GM23248 (cell line): ENCODE results near the gene UCP3. TPM values are rescaled to one million over a fixed set of nuclear protein-coding genes. Genes with fewer than 3 reads are reported as not detected.

Source experiments
- DNase-seq: peaks from one replicate; pipeline ENCODE4 v3.0.0-alpha.2; 2015
- H2AFZ ChIP-seq: fragments of 200-600 bp; sonication (generic); 2 replicates; pipeline ENCODE4 v1.6.1; 2016; ENCODE audit warnings: antibody characterized with exemption
- H3F3A ChIP-seq: fragments of 200-600 bp; sonication (generic); 2 replicates; pipeline ENCODE4 v1.6.1; 2016; ENCODE audit warnings: mild to moderate bottlenecking, antibody characterized with exemption, mixed run types; ENCODE audit not compliant: insufficient read depth
- H3K27ac ChIP-seq: fragments of 200-600 bp; sonication (generic); 2 replicates; pipeline ENCODE4 v1.5.1; 2016; ENCODE audit warnings: mild to moderate bottlenecking
- H3K27me3 ChIP-seq: fragments of 200-600 bp; sonication (generic); replicated peaks from 2 replicates; pipeline ENCODE4 v1.6.1; 2016; ENCODE audit warnings: mild to moderate bottlenecking; ENCODE audit not compliant: insufficient read depth
- H3K36me3 ChIP-seq: fragments of 200-600 bp; sonication (generic); 2 replicates; pipeline ENCODE4 v1.6.1; 2016; ENCODE audit warnings: low read depth, mild to moderate bottlenecking
- H3K4me1 ChIP-seq: fragments of 200-600 bp; sonication (generic); 2 replicates; pipeline ENCODE4 v1.6.1; 2016; ENCODE audit warnings: mild to moderate bottlenecking; ENCODE audit not compliant: insufficient read depth
- H3K4me2 ChIP-seq: fragments of 200-600 bp; sonication (generic); one replicate; pipeline ENCODE4 v1.6.1; 2016; ENCODE audit warnings: mild to moderate bottlenecking; ENCODE audit not compliant: unreplicated experiment
- H3K4me3 ChIP-seq: fragments of 200-600 bp; sonication (generic); 2 replicates; pipeline ENCODE4 v1.5.1; 2016; ENCODE audit warnings: mild to moderate bottlenecking
- H3K79me2 ChIP-seq: fragments of 200-600 bp; sonication (generic); 2 replicates; pipeline ENCODE4 v1.6.1; 2016; ENCODE audit warnings: mild to moderate bottlenecking; ENCODE audit not compliant: insufficient read depth
- H3K9ac ChIP-seq: fragments of 200-600 bp; sonication (generic); 2 replicates; pipeline ENCODE4 v1.6.1; 2016; ENCODE audit warnings: mild to moderate bottlenecking
- H3K9me2 ChIP-seq: fragments of 200-600 bp; sonication (generic); 2 replicates; pipeline ENCODE4 v1.6.1; 2016; ENCODE audit warnings: mixed run types, mild to moderate bottlenecking, moderate library complexity; ENCODE audit not compliant: insufficient read depth
- H3K9me3 ChIP-seq: fragments of 200-600 bp; sonication (generic); one replicate; pipeline ENCODE4 v1.6.1; 2017; ENCODE audit warnings: low read depth
- H4K20me1 ChIP-seq: fragments of 200-600 bp; sonication (generic); 2 replicates; pipeline ENCODE4 v1.6.0; 2016; ENCODE audit not compliant: insufficient read depth
- EZH2 ChIP-seq: fragments of 200-600 bp; sonication (generic); IDR thresholded peaks from 2 replicates; pipeline ENCODE4 v1.6.1; 2018; ENCODE audit warnings: antibody characterized with exemption, mild to moderate bottlenecking; ENCODE audit not compliant: insufficient read depth, poor library complexity, severe bottlenecking
- EZH2phosphoT487 ChIP-seq: fragments of 200-600 bp; sonication (generic); IDR thresholded peaks from 2 replicates; pipeline ENCODE4 v1.6.1; 2018; ENCODE audit warnings: antibody characterized with exemption, moderate library complexity, mild to moderate bottlenecking, low read depth; ENCODE audit not compliant: insufficient read depth
- WGBS, 2 experiments: methylation state at CpG; one replicate each; pipeline ENCODE4 v1.1.6; 2015 to 2017; ENCODE audit warnings: low lambda C conversion rate in 2 of 2, low coverage in 1 of 2; ENCODE audit errors: missing lambda C conversion rate in 2 of 2; 5-methylcytosine and 5-hydroxymethylcytosine counted together
- in situ Hi-C: fragments of 300-500 bp; cut with MboI; formaldehyde crosslinking; loops from 2 replicates; pipeline ENCODE4 v1.15.0; 2020
- polyA plus RNA-seq: library from polyadenylated mRNA; unstranded; fragments of >200 nt; fragmentation: Nextera tagmentation; extraction: Ambion mirVana; gene quantifications from 2 replicates; pipeline ENCODE4 v1.2.1, GENCODE V29; 2016
- total RNA-seq: library from RNA; depleted of rRNA; stranded (reverse); fragments of >200 nt; shearing (Covaris generic); gene quantifications from 2 replicates; pipeline ENCODE4 v1.2.3, GENCODE V29; 2014

UCP3 gene
- total and polyA plus RNA-seq, 2 experiments from 2014 or later = 0.11 TPM; not detected in 1

- TF ChIP-seq EZH2phosphoT487 = no peak
- no peak for TF ChIP-seq EZH2
These were observed 40.1 kb upstream of the UCP3 start for GRCh38 chr11:74048993-74049392.

GRCh38 chr11:74044538-74044937 is 35.7 kb upstream of the UCP3 start:
- in situ Hi-C loops = no loop called here
- Histone ChIP-seq H3K27me3 (no peaks in the 10 kb centered on the region), H3K4me3 (no peak overlapping the region), H3K4me1 (no peaks in the 10 kb centered on the region), H2AFZ (no peak overlapping the region), H3K4me2 (no peak overlapping the region), H3K79me2 (no peaks in the 10 kb centered on the region), H3F3A (no peaks in the 10 kb centered on the region), H3K9me3 (no peaks in the 10 kb centered on the region), H3K9ac (no peak overlapping the region), H4K20me1 (no peaks in the 10 kb centered on the region), H3K9me2 (no peaks in the 10 kb centered on the region), H3K36me3 (peaks cover 5% of the 10 kb centered on the region), H3K27ac (no peak overlapping the region)
- no peak for DNase-seq
- TF ChIP-seq EZH2phosphoT487 = no peak
- TF ChIP-seq EZH2 = no peak
- WGBS, 2 experiments = 51 to 60% methylated on average over 2 of the region's 2 CpGs

More at GRCh38 chr11:74048993-74049392, 40.1 kb upstream of the UCP3 start:
- no peak overlapping the region for H3K4me3 ChIP-seq
- in situ Hi-C loops = no loop called here
- peaks cover 3% of the 10 kb centered on the region for H3K36me3 ChIP-seq
- H3K4me2 ChIP-seq = no peak overlapping the region
- H3K9me3 ChIP-seq = no peaks in the 10 kb centered on the region
- no peak for DNase-seq
- H2AFZ ChIP-seq = no peak overlapping the region
- H3K27me3 ChIP-seq = no peaks in the 10 kb centered on the region
- no peaks in the 10 kb centered on the region for H4K20me1 ChIP-seq
- H3K9ac ChIP-seq = no peak overlapping the region
- H3K9me2 ChIP-seq = no peaks in the 10 kb centered on the region
- peaks cover 7% of the 10 kb centered on the region; the same call in 1 of the 2 replicates for H3K4me1 ChIP-seq
- H3F3A ChIP-seq = no peaks in the 10 kb centered on the region
- H3K27ac ChIP-seq = no peak overlapping the region
- H3K79me2 ChIP-seq = no peaks in the 10 kb centered on the region
- WGBS, 2 experiments = 88 to 91% methylated on average over 5 of the region's 5 CpGs

- TF ChIP-seq EZH2phosphoT487 = no peak
- TF ChIP-seq EZH2 = no peak
- H3K9me3 ChIP-seq = no peaks in the 10 kb centered on the region
These were observed 34.6 kb upstream of the UCP3 start for GRCh38 chr11:74043450-74043849.

GRCh38 chr11:74037309-74037708 is 28.4 kb upstream of the UCP3 start:
- Histone ChIP-seq H3K9ac (no peak overlapping the region), H2AFZ (no peak overlapping the region), H3K4me3 (no peak overlapping the region), H4K20me1 (no peaks in the 10 kb centered on the region), H3K4me2 (no peak overlapping the region), H3F3A (no peaks in the 10 kb centered on the region), H3K9me2 (no peaks in the 10 kb centered on the region), H3K27me3 (no peaks in the 10 kb centered on the region), H3K79me2 (no peaks in the 10 kb centered on the region), H3K9me3 (no peaks in the 10 kb centered on the region), H3K27ac (no peak overlapping the region), H3K4me1 (no peaks in the 10 kb centered on the region; the same call in 1 of the 2 replicates), H3K36me3 (0 out of 2 replicates have a peak, but pooled peaks cover 11% of the 10 kb centered on the region)
- in situ Hi-C loops = no loop called here
- 80 to 83% methylated on average over 4 of the region's 4 CpGs for WGBS, 2 experiments
- TF ChIP-seq EZH2 = no peak
- no peak for TF ChIP-seq EZH2phosphoT487
- DNase-seq = peak; percentile 64

More at GRCh38 chr11:74043450-74043849, 34.6 kb upstream of the UCP3 start:
- Histone ChIP-seq H3K4me2 (no peak overlapping the region), H3K79me2 (no peaks in the 10 kb centered on the region), H3K36me3 (peaks cover 3% of the 10 kb centered on the region), H3K9me2 (no peaks in the 10 kb centered on the region), H3K9ac (no peak overlapping the region), H3K27me3 (no peaks in the 10 kb centered on the region), H3K4me3 (no peak overlapping the region), H3F3A (no peaks in the 10 kb centered on the region), H3K4me1 (no peaks in the 10 kb centered on the region), H4K20me1 (no peaks in the 10 kb centered on the region), H2AFZ (no peak overlapping the region), H3K27ac (no peak overlapping the region)
- 100% methylated on average over 1 of the region's 1 CpG for WGBS, 2 experiments
- in situ Hi-C loops = no loop called here
- no peak for DNase-seq

GRCh38 chr11:74035264-74035663 is 26.4 kb upstream of the UCP3 start:
- no peak overlapping the region for H3K9ac ChIP-seq
- in situ Hi-C loops = no loop called here
- 0 out of 2 replicates have a peak, but pooled peaks cover 9% of the 10 kb centered on the region for H3K36me3 ChIP-seq
- no peaks in the 10 kb centered on the region for H3K79me2 ChIP-seq
- no peaks in the 10 kb centered on the region for H4K20me1 ChIP-seq
- no peak overlapping the region for H3K4me3 ChIP-seq
- H3K9me3 ChIP-seq = no peaks in the 10 kb centered on the region
- no peaks in the 10 kb centered on the region; the same call in 1 of the 2 replicates for H3K4me1 ChIP-seq
- no peaks in the 10 kb centered on the region for H3F3A ChIP-seq
- DNase-seq = peak; percentile 8
- H3K27ac ChIP-seq = no peak overlapping the region
- no peaks in the 10 kb centered on the region for H3K9me2 ChIP-seq
- WGBS, 2 experiments = 69 to 75% methylated on average over 1 of the region's 1 CpG
- H3K27me3 ChIP-seq = no peaks in the 10 kb centered on the region
- H2AFZ ChIP-seq = no peak overlapping the region
- TF ChIP-seq EZH2 = no peak
- H3K4me2 ChIP-seq = no peak overlapping the region
